ENCODE measurements around the gene GNL2. TPM values are rescaled to one million over a fixed set of nuclear protein-coding genes. Genes with fewer than 3 reads are reported as not detected.

The GNL2 gene
- total and polyA plus RNA-seq, 12 donors, result 13.6 to 462 (median 39.9) TPM

GRCh38 chr1:37620707-37621106 is 25.0 kb upstream of the GNL2 start:
- Histone ChIP-seq H3K9me3 (replicated peaks in 1 of 3) (no peaks in the 10 kb centered on the region), H3K27ac (no peak overlapping the region), H3K27me3 (peaks cover 18% of the 10 kb centered on the region), H3K4me1 (replicated peaks in 1 of 2) (no peaks in the 10 kb centered on the region), H3K36me3 (replicated peaks in 1 of 2) (no peaks in the 10 kb centered on the region), H3K4me3 (no peak overlapping the region)
- TF ChIP-seq, protein P1, sequence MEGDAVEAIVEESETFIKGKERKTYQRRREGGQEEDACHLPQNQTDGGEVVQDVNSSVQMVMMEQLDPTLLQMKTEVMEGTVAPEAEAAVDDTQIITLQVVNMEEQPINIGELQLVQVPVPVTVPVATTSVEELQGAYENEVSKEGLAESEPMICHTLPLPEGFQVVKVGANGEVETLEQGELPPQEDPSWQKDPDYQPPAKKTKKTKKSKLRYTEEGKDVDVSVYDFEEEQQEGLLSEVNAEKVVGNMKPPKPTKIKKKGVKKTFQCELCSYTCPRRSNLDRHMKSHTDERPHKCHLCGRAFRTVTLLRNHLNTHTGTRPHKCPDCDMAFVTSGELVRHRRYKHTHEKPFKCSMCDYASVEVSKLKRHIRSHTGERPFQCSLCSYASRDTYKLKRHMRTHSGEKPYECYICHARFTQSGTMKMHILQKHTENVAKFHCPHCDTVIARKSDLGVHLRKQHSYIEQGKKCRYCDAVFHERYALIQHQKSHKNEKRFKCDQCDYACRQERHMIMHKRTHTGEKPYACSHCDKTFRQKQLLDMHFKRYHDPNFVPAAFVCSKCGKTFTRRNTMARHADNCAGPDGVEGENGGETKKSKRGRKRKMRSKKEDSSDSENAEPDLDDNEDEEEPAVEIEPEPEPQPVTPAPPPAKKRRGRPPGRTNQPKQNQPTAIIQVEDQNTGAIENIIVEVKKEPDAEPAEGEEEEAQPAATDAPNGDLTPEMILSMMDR (IDR thresholded peaks at IDR 0.05), result no peak
- TF ChIP-seq POLR2A (IDR thresholded peaks at IDR 0.05), result no peak
- DNase-seq, result no peak
- 65 to 76% (median 70%) methylated on average over 6 of the region's 6 CpGs for WGBS, 4 donors
- intact Hi-C loops (cut with DNase I), result no loop called here

GRCh38 chr1:37616330-37616729 is 20.6 kb upstream of the GNL2 start:
- intact Hi-C loops (cut with DNase I), result loop anchor here in 1 of 2 donors (5.0 kb wide), 1 partner anchor 56 kb away; no protein-coding TSS in a partner anchor
- H3K27me3 ChIP-seq, result peaks cover 12% of the 10 kb centered on the region

GRCh38 chr1:37614105-37614504 is 18.4 kb upstream of the GNL2 start:
- TF ChIP-seq, protein P1 (IDR thresholded peaks at IDR 0.05), result no peak
- TF ChIP-seq POLR2A (IDR thresholded peaks at IDR 0.05), result no peak
- Histone ChIP-seq H3K4me1 (replicated peaks in 1 of 2) (no peaks in the 10 kb centered on the region), H3K27ac (no peak overlapping the region), H3K4me3 (no peak overlapping the region), H3K27me3 (peaks cover 12% of the 10 kb centered on the region), H3K9me3 (replicated peaks in 1 of 3) (no peaks in the 10 kb centered on the region), H3K36me3 (replicated peaks in 1 of 2) (no peaks in the 10 kb centered on the region)
- no peak for DNase-seq
- 75 to 80% (median 78%) methylated on average over 1 to 5 of the region's 5 CpGs for WGBS, 4 donors
- intact Hi-C loops (cut with DNase I), result no loop called here

More at GRCh38 chr1:37616330-37616729, 20.6 kb upstream of the GNL2 start:
- 61 to 78% (median 71%) methylated on average over 11 to 14 of the region's 14 CpGs for WGBS, 4 donors
- no peak for DNase-seq
- H3K4me1 ChIP-seq (replicated peaks in 1 of 2), result no peaks in the 10 kb centered on the region
- H3K9me3 ChIP-seq (replicated peaks in 1 of 3), result no peaks in the 10 kb centered on the region
- TF ChIP-seq POLR2A (IDR thresholded peaks at IDR 0.05), result no peak
- TF ChIP-seq, protein P1 (IDR thresholded peaks at IDR 0.05), result no peak
- no peaks in the 10 kb centered on the region for H3K36me3 ChIP-seq (replicated peaks in 1 of 2)
- H3K27ac ChIP-seq, result no peak overlapping the region
- no peak overlapping the region for H3K4me3 ChIP-seq

DNA sequence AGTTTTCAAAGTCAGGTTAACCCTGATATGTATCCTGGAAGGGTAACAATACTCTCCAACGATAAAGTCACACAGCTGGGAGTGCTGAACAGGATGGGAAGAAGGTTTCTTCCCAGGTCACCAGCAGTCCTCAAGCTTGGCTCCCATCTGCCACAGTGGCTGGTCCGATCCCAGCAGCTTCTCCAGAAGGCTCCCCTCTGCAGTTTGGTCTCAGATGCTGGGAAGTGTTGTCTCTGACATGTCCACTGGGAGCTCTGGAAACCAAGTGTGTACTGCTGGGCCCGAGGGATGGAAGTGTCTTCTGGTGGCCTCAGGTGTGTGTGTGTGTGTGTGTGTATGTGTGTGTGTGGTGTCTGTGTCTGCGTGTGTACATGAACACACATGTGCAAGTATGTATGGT is 16.4 kb upstream of the GNL2 start:
- Histone ChIP-seq H3K27me3 (peaks cover 10% of the 10 kb centered on the region), H3K4me3 (no peak overlapping the region), H3K4me1 (replicated peaks in 1 of 2) (no peaks in the 10 kb centered on the region), H3K9me3 (replicated peaks in 1 of 3) (no peaks in the 10 kb centered on the region), H3K27ac (no peak overlapping the region), H3K36me3 (replicated peaks in 1 of 2) (no peaks in the 10 kb centered on the region)
- DNase-seq, result no peak
- WGBS, 4 donors, result 65 to 72% (median 69%) methylated on average over 3 to 4 of the region's 4 CpGs
- intact Hi-C loops (cut with DNase I), result no loop called here
- no peak for TF ChIP-seq POLR2A (IDR thresholded peaks at IDR 0.05)
- TF ChIP-seq, protein P1 (IDR thresholded peaks at IDR 0.05), result no peak
